ENCODE results near the gene UBXN6. TPM values are rescaled to one million over a fixed set of nuclear protein-coding genes. Genes with fewer than 3 reads are reported as not detected.

UBXN6 gene
- total and polyA plus RNA-seq, 7 donors: 47.1 to 160 (median 96.3) TPM

GRCh38 chr19:4446704-4447200, 10.8 kb downstream of the UBXN6 start:
- intact Hi-C loops (cut with DNase I): no loop called here
- H3K36me3 ChIP-seq: peaks cover 53 to 80% (median 60%) of the 10 kb centered on the region in 4 donors
- H3K4me1 ChIP-seq: peaks cover 0 to 14% (median 10%) of the 10 kb centered on the region in 4 donors
- TF ChIP-seq POLR2AphosphoS5 (IDR thresholded peaks at IDR 0.05) (no peak), EP300 (IDR thresholded peaks at IDR 0.05) (no peak), POLR2A (IDR thresholded peaks at IDR 0.05) (no peak)
- TF ChIP-seq, protein P1, sequence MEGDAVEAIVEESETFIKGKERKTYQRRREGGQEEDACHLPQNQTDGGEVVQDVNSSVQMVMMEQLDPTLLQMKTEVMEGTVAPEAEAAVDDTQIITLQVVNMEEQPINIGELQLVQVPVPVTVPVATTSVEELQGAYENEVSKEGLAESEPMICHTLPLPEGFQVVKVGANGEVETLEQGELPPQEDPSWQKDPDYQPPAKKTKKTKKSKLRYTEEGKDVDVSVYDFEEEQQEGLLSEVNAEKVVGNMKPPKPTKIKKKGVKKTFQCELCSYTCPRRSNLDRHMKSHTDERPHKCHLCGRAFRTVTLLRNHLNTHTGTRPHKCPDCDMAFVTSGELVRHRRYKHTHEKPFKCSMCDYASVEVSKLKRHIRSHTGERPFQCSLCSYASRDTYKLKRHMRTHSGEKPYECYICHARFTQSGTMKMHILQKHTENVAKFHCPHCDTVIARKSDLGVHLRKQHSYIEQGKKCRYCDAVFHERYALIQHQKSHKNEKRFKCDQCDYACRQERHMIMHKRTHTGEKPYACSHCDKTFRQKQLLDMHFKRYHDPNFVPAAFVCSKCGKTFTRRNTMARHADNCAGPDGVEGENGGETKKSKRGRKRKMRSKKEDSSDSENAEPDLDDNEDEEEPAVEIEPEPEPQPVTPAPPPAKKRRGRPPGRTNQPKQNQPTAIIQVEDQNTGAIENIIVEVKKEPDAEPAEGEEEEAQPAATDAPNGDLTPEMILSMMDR (IDR thresholded peaks at IDR 0.05): no peak
- WGBS, 2 donors: 82 to 84% methylated on average over 15 of the region's 15 CpGs
- H3K27me3 ChIP-seq: no peaks in the 10 kb centered on the region
- H3K9me3 ChIP-seq: no peaks in the 10 kb centered on the region
- DNase-seq: no peak
- H3K4me3 ChIP-seq: no peak overlapping the region
- H3K27ac ChIP-seq: no peak overlapping the region

DNA sequence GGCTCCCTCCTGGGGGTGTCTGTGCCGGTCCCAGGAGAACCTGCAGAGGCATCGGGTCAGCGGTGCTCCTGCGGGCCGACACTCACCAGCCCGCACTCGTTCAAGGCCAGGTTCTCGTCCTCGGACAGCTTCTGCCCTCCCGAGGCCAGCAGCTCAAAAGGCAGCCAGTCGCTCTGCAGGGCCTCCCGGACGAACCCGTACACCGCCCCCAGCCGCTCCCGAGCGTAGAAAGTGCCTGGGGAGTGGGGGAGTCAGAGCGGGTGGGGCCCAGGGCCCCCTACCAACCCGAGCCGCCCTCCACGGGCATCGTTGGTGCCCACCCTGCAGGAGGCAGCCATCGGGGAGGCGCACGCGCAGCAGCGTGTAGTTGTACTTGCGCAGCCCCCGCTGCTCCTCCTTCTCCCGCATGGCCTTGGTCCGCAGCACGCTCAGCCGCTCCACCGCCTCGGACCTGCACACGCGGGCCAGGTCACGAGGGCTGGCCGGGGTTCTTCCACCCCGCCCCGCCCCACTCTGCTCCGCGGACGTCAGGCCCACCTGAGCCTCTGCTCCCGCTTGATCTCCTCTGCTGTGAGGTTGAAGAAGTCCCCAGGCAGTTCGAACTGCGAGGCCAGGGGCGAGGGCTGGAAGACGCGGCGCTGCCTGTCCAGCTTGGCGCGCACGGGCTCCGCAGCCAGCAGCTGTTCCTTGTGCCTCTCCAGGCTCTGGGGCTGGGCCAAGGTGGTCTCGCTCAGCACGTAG, 11.5 kb downstream of the UBXN6 start:
- Histone ChIP-seq H3K4me1 (peaks cover 0 to 14% (median 10%) of the 10 kb centered on the region in 4 donors), H3K36me3 (peaks cover 47 to 74% (median 54%) of the 10 kb centered on the region in 4 donors), H3K9me3 (no peaks in the 10 kb centered on the region), H3K27me3 (no peaks in the 10 kb centered on the region), H3K4me3 (no peak overlapping the region), H3K27ac (no peak overlapping the region)
- 94% methylated on average over 58 of the region's 58 CpGs for WGBS, 2 donors
- intact Hi-C loops (cut with DNase I): no loop called here
- no peak for DNase-seq
- TF ChIP-seq EP300 (IDR thresholded peaks at IDR 0.05) (no peak), POLR2A (IDR thresholded peaks at IDR 0.05) (no peak), POLR2AphosphoS5 (IDR thresholded peaks at IDR 0.05) (no peak)
- TF ChIP-seq, protein P1 (IDR thresholded peaks at IDR 0.05): no peak

GRCh38 chr19:4444765-4445741, 12.5 kb downstream of the UBXN6 start:
- no peak overlapping the region for H3K27ac ChIP-seq
- H3K9me3 ChIP-seq: no peaks in the 10 kb centered on the region
- no peak overlapping the region for H3K4me3 ChIP-seq
- TF ChIP-seq, protein P1 (IDR thresholded peaks at IDR 0.05): no peak
- TF ChIP-seq POLR2A (IDR thresholded peaks at IDR 0.05) (no peak), EP300 (IDR thresholded peaks at IDR 0.05) (no peak), POLR2AphosphoS5 (IDR thresholded peaks at IDR 0.05) (no peak)
- H3K27me3 ChIP-seq: no peaks in the 10 kb centered on the region
- H3K36me3 ChIP-seq: peaks cover 42 to 63% (median 53%) of the 10 kb centered on the region in 4 donors
- 81 to 85% methylated on average over 36 of the region's 36 CpGs for WGBS, 2 donors
- intact Hi-C loops (cut with DNase I): no loop called here
- H3K4me1 ChIP-seq: peaks cover 0 to 14% (median 10%) of the 10 kb centered on the region in 4 donors
- no peak for DNase-seq

GRCh38 chr19:4443966-4444764, 13.4 kb downstream of the UBXN6 start:
- peaks cover 0 to 10% (median 6%) of the 10 kb centered on the region in 4 donors for H3K4me1 ChIP-seq
- TF ChIP-seq POLR2AphosphoS5 (IDR thresholded peaks at IDR 0.05): no peak
- TF ChIP-seq POLR2A (IDR thresholded peaks at IDR 0.05): no peak
- TF ChIP-seq EP300 (IDR thresholded peaks at IDR 0.05): no peak
- TF ChIP-seq, protein P1 (IDR thresholded peaks at IDR 0.05): no peak
- H3K4me3 ChIP-seq: no peak overlapping the region
- no peak for DNase-seq
- WGBS, 2 donors: 83 to 88% methylated on average over 20 of the region's 20 CpGs
- no peak overlapping the region for H3K27ac ChIP-seq
- no peaks in the 10 kb centered on the region for H3K27me3 ChIP-seq
- no peaks in the 10 kb centered on the region for H3K9me3 ChIP-seq
- intact Hi-C loops (cut with DNase I): no loop called here
- H3K36me3 ChIP-seq: peaks cover 42 to 54% (median 46%) of the 10 kb centered on the region in 4 donors
